Hematopoietic multipotent progenitor cell treated with erythropoietin and hydrocortisone succinate and interleukin-3 and kit ligand, for 17 days (in vitro differentiated cells): ENCODE results near the gene SPHK1.
A peak's percentile ranks its signal among the peaks of the same experiment; 100 is the strongest.

Source experiments
- DNase-seq: peaks from one replicate; pipeline ENCODE4 v3.0.0-alpha.2; 2015; ENCODE audit warnings: low spot score

The SPHK1 gene

GRCh38 chr17:76363107-76363842 is 21.1 kb upstream of the SPHK1 start:
- DNase-seq: no peak

DNA sequence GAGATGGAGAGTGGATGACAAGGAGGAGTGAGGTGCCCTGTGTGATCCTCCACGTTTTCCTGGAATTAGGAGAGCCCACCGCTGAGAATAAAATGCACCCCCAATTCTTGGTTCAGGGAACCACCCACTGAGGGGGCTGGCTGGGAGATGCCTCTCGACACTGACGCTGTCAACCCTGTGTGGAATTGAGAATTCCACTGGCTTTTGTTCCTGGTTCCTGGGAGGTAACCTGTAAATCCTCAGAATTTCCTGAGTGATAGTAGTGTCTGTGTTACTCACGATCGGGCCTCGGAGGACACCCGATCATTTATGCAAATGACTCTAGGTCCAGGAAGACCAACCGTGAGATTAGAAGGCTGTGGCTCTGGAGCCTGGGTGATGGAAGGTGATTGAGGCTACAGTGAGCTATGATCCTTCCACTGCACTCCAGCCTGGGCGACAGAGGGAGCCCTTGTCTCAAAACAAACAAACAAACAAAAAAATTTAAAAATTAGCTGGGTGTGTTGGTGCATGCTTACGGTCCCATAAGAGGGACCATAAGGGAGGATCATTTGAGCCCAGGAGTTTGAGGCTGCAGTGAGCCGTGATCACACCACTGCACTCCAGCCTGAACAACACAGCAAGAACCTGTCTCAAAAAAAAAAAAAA is 19.0 kb upstream of the SPHK1 start:
- DNase-seq: no peak

- DNase-seq: no peak
These were observed 18.2 kb upstream of the SPHK1 start for GRCh38 chr17:76366247-76366646.

GRCh38 chr17:76367642-76368041 is 16.8 kb upstream of the SPHK1 start:
- no peak for DNase-seq

GRCh38 chr17:76368545-76368944 is 15.9 kb upstream of the SPHK1 start:
- no peak for DNase-seq

- no peak for DNase-seq
These were observed 15.0 kb upstream of the SPHK1 start for GRCh38 chr17:76369379-76369778.

DNA sequence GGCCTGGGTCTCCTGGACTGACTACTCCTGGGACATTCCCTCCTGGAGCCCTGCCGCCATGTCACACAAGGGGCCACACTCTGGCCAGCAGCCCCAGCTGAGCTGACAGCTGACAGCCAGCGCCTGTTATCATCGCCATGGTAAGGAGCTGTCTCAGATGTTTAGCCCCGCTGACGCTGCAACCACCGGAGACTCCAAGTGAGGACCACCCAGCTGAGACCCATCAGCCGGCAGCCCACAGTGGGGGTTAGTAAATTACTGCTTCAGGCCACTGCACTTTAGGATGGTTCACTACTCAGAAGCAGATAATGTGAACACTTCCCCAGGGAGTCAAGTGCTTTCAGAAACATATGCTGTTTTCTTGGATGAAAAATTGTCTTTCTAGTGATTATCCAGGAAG is 14.6 kb upstream of the SPHK1 start:
- no peak for DNase-seq

DNA sequence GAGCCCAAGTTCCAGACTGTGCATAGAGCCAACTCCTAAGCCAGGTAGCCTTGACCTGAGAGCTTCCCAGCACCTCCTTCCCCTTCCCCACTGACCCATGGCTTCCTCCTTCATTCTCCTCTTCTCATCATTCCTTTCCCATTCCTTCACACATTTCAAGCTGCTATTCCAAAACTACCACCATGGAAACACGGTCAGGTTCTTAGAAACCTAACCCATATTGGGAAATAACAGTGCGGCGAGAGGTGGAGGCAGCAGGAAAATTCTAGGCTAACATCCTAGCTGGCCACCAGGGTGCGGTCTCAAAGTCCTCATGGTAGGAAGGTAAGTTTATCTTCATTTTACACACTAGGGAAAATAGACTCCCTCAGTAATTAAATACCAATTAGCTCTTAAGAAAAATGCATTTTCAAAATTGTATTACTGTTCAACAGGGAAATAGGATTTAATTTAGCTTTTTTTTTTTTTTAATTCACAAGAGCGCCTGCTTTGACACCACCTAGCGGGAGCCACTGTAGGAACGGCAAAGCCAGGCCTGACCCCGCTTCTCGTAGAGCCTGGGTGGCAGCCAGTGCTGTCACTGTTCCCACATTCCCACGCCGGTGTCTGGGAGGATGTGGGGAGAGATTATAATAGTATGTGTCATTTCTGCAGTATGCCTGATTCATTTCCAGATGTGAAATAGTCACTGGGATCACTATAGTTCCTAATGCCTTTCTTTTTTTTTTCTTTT is 14.0 kb upstream of the SPHK1 start:
- DNase-seq: no peak

DNA sequence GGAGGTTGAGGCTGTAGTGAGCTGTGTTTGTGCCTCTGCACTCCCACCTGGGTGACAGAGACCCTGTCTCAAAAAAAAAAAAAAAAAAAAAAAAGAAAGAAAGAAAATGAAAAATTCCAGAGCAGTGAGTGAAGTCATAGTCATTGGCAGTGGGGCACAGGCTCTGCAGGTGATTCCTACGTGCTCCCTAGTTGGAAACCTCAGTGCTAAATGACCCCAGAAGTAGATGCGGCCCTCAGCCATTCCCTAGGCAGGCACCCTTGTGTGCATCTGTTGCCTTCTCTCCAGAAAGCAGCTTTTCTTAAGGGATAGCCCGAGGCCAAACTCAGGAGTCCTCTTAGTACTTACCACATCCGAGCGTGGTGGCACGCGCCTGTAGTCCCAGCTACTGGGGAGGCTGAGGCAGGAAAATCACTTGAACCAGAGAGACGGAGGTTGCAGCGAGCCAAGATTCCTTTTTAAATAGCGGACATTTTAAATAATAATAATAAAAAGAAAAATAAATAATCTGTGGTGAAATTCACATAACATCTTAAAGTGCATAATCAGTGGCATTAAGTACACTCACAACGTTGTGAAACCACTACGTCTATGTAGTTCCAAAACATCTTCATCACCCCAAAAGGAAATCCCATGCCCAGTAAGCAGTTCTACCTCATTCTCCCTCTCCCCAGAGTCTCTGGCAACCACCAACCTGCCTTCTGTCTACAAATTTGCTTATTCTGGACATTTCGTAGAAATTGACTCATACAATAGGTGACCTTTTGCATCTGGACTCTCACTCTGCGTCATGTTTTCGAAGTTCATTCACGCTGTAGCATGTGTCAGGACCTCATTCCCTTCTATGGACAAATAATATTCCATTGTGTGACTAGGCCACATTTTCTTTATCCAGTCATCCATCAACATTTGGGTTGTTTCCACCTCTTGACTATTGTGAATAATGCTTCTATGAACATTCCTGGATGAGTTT is 12.5 kb upstream of the SPHK1 start:
- DNase-seq: no peak

DNA sequence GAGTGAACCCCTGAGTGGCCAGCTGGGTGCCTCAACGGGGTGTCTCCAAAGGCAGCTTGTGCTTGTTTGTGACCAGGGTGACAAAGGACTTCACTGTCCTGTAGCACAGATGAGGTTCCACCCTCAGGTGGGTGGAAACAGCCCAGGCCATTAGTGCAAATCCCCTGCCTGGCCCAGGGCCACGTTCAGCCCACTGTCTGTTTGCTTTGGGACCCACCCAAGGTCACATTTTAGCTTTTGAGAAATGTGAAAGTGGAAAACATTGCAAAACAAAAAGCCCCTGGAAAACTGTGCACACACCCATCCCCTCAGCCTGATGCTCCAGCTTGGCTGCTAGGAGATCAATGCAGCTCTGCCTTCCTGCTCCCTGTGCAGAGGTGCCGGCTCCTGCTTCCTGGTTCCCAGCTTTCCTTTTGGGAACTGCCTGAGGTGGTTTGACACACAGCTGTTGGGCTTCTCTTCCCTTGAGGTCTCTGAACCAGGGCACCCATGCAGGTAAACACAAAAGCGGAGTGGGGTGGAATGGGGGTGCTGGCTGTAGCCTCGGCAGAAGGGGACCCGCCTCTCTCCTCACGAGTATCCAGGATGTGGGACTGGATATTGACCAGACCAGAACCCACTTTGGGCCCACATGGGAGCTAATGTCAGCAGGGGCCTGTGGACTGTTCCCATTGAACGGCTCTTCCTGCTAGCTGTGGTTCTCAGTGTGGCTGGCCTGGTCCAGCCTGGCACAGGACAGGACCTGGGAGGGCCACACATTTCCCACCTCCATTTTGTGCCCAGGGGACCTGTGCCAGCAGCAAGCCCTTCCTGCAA is 7.9 kb upstream of the SPHK1 start:
- no peak for DNase-seq

GRCh38 chr17:76378548-76379274 is 5.7 kb upstream of the SPHK1 start:
- DNase-seq: no peak

GRCh38 chr17:76379275-76379641 is 5.2 kb upstream of the SPHK1 start:
- DNase-seq: no peak

DNA sequence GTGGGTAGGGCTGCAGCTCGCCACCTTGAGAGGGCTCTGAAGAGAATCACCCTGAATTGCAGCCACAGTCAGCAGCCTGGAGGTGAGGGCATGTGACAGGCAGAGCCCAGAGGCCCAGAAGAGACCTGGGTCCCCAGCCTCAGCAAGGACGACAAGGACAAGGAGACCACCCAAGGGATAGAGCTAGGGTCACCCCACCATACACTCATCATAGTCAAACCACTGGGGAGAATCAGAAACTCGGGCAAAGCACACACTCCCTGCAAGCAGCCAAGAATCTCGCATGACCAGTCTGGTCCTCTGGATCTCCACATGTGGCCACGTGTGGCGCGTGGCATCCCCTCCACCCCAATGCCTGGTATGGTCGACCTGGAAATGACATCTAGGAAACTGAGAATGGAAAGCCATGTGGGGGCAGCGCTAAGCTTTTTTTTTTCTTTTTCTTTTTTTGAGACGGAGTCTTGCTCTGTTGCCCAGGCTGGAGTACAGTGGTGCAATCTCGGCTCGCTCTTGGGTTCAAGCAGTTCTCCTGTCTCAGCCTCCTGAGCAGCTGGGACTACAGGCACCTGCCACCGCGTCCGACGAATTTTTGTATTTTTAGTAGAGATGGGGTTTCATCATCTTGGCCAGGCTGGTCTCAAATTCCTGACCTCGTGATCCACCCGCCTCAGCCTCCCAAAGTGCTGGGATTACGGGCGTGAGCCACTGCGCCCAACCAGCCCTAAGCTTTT is 4.6 kb upstream of the SPHK1 start:
- no peak for DNase-seq

DNA sequence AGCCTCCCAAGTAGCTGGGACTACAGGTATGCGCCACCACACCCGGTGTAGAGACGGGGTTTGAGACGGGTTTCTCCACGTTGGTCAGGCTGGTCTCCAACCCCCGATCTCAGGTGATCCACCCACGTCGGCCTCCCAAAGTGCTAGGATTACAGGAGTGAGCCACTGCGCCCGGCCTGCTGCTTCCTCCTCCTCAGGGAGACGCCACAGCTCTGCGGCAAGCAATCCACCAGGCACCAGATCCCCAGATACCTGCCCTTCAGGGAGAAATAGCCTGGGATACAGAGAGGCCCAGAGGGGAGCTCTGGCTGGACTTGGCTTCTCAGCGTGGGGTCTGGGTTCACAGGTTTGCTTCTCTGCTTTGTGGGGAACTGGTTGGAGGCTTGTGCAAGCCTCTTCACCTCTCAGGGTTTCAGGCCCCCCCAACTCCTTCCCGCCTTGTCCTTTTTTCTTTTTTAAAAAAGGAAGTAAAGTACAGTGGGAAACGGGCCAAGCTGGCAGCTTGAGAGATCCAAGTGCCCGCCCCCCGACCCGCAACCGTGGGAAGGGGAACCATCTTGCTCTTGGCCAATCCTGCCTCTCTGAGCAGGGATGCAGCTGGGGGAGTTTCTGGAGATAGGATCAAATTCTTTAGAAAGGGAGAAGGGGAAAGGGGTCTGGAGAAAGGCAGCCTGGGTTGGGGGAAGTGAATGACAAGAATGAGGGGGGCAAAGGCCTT is 2.6 kb upstream of the SPHK1 start:
- DNase-seq: no peak

DNA sequence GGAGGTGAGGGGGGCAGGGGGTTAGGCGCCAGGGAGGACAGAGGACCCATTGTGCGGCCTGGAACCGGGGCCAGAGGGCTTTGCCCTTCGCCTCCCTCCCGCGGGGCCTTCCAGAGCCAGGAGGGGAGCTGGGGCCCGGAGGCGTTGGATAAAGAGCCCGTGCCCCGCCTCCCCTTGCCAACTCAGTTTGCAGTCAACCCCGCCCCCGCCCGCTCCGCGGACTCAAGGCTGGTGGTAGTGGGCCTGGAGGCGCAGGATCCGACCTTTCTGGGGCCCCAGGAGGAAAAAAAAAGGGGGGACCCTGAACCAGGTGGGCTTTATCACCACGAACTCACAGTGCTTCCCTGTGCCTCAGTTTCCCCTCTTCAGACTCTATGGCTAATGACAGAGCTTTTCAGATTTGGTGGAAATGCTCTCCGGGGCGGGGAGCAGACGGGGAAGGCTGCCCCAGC is 2.0 kb upstream of the SPHK1 start:
- DNase-seq: no peak

GRCh38 chr17:76382803-76383545 is 1.4 kb upstream of the SPHK1 start:
- no peak for DNase-seq

DNA sequence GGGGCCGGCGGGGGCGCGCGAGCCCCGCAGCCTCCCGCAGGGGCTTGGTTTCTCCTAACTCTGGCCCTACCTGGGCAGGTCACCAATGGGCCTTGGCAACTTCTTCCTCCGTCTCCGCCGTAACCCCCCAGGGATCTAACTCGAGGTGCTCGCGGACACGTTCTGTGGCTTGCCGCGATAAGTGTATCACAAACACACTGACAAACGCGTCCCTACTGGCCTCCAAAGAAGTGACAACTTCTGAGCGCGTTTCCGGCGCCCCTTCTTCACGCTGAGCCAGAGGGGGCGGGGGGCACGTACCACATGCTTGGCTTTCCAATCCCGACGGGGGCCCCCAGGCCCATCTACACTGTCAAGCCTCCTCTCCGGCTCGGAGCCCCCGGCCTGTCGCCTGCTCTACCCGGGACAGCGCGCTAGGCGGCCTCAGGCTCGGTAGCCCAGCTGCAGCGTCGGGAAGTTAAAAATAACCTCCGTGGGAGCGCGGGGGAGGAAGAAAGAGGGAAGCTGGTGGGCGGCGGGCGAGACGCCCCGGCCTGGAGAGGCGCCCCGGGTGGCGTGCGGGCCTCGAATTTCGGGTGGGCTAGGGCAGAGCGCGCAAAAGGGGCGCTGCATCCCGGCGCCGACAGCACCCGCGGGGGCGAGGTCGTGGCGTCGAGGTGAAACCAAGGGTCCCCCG is 725 bp upstream of the SPHK1 start:
- DNase-seq: peak; percentile 40
